GM19467 (cell line): ENCODE measurements around the gene TMEM214.

ENCODE experiments used
- ATAC-seq: cut with Tn5 transposase; IDR thresholded peaks from one replicate; pipeline ENCODE4 v1.9.1; 2021; ENCODE audit warnings: mild to moderate bottlenecking, moderate library complexity; ENCODE audit not compliant: unreplicated experiment

TMEM214 gene

DNA sequence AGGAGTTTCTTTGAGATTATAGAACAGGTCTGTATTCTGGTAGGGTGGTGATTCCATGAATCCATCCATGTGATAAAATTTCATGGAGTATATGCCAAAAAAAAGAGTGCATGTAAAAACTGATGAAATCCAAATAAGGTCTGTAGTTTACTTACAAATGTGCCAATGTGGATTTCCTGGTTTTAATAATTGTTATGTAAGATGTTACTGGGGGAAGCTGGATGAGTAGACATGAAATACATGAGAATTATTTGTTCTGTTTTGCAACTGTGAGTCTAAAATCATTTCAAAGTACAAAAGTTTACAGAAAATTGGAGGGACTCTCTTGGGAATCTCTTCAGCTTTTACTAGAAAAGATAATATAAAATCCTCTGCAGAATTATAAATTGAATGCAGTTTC lies 23.7 kb upstream of the TMEM214 start:
- no peak for ATAC-seq

DNA sequence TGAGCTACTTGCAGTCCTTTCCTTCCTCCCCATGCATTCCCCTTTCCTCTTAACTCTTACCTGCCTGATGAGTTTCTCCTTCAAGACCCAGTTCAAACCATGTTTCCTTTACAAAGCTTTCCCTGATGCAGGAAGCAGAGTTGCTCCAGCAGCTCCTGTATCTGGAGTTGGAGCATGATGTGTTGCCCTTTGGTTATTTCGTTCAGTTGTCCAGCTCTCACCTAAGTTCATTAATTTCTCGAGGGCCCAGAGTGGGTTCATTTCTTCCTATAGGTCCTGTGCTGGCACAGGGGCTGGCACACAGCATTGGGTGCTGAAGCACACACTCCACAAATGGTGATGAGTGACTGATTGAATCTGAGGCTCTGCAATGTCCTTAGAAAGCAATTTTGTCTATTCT lies 23.0 kb upstream of the TMEM214 start:
- no peak for ATAC-seq

DNA sequence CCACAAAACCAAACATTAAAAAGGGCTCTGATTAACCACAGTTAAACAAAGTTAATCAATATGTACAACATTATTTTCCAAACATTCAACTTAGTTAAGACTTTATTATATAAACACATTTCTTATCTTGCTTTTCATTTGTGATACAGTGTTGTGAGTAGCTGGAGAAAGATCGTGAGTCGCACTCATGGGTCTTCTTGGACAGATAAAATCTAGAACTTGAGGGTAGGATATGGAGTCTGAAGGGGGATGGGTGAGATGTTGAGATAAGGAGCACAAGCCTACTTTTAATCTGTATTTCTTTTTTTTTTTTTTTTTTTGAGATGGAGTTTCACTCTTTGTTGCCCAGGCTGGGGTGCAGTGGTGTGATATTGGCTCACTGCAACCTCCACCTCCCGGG lies 22.6 kb upstream of the TMEM214 start:
- ATAC-seq: no peak

DNA sequence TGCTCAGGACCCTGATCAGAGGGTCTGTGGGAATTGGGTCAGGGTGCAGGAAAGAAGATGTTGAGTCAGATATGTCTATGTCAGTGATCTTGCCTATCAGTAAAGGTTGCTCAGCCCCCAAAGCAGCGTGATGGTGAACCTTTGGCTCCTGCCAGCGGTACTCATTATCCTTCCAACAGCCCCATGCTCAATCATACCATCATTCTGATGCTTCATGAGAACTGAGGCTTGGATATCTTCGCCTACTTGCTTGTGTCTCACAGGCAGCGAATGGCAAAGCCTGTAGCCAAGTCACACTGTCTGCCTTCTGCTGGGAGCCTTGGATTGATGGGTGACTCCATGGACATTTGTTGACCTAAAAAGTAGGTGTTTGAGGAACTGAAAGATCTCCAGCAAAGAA lies 19.0 kb upstream of the TMEM214 start:
- no peak for ATAC-seq

DNA sequence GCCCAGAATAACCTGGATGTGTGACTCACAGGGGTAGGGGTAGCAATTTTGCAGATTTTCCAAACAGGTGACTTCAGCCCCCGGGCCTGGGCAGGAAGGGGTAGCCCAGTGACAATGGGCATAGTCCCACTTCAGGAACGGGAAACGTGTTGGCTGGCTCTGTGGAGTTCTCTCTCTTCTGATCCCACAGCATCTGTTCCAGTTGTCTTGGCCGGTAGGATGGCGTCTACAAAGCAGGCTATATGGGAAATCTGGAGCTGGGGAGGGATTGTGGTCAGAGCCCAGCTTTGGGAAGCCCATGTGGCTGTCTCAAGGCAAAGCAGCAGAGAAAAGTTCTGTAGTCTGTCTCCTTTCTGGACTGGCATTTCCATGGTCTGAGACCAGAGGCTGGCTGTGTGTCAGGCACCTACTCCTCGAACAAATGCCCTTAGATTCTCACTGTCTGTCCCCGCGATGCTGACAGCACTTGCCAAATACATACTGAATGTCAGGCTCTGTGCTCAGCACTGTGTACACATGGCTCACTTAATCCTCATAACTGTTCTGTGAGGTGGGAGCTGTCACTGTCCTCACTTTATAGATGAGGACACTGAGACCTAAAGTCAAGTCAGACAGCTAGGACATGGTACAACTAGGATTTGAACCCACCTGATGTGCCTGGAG lies 17.9 kb upstream of the TMEM214 start:
- no peak for ATAC-seq

DNA sequence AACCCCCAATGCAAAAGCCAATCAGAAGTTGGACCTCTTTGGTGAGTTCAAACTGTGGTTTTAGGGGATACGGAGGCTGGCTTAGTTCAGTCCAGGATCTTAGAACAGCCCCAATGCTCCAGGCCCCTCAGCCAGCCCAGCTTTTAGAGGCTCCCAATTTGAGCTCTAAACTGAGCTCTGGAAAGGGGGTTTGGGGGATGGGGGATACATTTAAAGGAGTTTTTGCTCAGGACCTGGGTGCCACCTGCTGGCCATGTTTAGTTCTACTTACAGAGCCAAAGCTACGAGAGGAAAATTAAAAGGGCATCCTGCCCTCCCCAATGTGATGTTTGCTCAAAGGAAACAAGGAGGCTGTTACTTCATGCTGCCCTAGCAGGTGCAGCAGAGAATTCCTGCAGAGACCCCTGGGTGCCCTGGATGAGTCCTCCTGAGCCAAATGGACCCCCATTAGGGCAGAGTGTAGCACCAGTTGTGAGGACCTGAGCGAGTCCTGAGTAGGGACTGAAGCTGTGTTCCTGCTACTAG lies 15.9 kb upstream of the TMEM214 start:
- no peak for ATAC-seq

DNA sequence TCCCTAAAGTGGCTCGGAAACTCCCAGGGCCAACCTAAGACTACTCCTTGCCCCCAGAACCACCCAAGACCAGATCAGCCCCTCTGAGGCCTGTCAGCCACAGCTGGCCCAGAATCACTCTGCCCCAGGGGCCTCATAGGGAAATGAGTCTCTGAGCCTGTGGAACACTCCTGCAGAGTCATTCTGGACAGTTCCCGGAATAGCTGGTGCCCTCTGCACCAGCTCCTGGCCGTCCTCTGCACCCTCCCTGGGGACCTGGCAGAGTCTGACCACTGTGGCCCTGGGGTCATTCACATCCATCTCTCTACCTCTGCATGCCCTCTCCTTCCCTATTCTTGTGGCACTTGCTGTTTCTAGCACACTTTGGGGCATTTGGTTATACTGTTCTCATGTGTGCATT lies 14.6 kb upstream of the TMEM214 start:
- no peak for ATAC-seq

DNA sequence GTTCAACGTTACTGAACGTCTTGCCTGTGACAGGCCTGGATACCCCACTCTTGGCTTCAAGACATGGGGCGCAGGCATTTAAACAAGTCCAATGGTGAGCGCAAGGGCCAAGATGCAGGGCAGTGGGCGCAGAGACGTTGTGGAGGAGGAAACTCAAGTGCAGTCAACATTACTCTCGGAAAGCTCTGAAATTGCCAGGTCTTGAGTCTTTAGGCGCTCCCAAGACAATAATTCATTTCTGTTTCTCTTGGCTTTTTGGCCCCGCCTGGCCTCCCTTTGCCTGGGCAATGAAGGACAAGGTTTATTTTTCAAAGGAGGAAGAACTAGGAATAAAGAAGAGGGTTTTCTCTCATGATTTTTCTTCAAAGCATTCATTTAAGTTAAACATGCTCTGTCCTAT lies 13.3 kb upstream of the TMEM214 start:
- ATAC-seq: no peak

DNA sequence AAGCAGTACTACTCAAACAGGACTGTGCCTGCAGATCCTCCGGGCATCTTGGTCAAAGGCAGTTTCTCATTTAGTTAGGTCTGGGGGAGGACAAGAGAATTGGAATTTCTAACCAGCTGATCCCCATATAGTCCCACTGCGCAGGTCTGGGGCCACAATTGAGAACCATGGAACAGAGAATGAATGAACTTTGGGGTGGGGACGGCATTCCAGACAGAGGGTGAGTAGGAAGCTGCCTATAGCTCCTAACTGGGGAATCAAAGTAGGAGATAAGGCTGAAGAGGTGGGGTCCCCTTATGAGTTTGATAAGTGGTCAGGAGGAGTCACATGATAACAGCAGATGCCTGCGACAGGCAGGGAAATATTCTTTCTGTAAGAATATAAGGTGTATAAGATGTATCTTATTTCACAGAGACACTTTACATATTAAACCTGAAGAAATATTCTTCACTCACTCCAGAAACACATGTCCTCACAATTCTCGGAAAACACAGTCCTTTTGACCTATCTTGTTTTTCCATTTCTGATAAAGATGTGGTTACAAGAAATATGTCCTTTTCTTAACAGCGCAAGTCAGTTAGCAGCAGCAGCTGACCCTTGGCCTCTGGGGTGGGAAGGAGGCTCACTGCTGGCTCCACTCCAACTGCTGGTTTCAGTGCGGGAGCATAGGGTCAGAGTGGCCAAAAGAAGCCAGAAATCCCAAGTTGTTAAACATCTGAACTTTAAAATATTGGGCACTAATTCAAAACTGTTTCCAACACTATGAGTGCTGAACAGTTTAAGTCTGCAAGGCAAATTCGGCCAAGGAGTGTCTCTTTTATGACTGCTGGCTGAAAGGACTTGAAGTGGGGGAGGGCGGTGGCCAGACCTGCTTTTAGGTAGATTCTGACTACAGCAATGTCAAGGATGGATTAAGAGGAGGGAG lies 12.6 kb upstream of the TMEM214 start:
- no peak for ATAC-seq

DNA sequence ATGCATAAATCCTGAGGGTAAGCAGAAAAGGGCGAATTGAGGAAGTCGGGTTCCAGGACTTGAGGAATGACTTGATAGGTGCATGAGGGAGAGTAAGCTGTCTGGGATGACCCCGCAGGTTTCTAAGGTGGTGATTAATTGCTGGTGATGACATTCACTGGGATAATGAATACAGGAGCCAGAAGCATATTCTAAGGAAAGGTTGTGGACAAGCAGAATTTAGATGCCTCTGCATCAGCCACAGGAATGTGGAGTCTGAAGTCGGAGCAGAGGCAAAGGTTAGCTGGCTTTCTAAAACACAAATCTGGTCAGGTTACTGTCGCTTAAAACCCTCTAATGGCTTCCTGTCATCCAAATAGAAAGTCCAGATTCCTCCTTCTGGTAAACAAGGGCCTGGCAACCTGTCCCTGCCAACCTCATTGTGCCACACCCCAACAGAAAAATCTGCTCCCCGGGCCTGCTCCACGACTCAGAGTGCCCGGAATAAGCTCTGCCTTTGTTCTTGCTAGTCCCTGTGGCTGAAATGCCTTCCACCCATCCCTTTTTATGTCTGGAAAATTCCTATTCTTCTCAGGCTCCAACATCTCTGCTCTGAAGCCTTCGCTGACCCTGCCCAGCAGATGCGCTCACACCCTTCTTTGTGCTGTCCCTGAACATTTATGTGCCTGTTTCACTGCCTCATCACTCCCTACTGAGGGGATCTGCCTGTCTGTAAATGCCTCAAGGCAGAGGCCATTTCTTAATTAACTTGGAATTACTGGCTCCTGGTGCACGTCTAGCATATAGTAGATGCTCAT lies 11.3 kb upstream of the TMEM214 start:
- ATAC-seq: no peak

DNA sequence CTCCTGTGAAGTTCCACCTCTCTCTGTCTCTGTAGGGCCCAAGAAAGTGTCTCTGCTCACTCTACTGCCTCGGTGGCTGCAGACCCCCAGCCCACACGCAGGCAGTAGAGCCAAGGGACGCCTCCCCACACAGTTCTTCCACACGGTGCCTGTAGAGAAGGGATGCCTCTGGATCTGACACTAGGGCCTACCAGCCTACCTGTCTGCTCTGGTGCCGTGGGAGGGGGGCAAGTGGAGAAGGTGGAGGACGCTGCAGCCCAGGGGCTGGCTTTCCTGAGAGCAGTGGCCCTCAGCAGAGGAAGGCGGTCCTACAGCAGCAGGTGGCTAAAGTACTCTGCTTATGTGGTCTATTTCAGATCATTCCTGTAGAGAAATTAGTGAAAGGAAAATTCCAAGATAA lies 9.0 kb upstream of the TMEM214 start:
- ATAC-seq: no peak

DNA sequence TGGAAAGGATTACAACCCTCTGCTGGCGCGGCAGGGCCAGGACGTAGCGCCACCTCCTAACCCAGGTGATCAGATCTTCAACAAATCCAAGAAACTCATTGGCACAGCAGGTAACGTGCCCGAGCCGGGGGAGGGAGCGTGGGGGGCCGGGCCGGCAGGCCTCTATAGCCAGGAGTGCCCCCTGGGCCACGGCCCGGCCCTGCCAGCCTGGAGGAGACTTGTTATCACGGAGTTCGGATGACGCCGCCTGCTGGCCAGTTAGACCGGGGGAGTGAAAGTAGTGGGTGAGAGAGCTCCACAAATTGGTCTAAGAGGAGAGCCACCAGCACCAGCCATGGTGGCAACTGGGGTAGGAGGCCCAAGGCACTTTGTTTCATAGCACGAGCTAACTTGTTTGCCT lies 8.6 kb upstream of the TMEM214 start:
- no peak for ATAC-seq

DNA sequence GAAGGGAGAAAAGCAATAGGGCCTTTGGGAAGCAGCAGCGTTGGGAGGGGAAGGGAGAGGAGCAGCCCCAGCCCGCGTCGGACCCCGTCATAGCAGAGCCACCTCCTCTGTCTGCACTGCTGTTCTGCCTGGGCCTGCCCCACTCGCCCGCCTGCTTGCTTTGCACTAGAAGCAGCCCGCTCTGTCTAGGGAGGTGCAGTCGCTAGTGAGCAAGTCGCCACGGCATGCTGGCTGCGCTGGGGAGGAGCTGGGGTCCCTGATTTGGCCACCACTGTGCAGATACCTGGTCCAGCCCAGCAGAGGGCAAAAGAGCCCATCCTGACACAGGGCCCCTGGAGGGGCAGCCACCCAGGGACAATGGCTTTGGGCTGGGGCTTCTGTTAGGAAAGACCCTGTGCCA lies 8.0 kb upstream of the TMEM214 start:
- ATAC-seq: no peak

DNA sequence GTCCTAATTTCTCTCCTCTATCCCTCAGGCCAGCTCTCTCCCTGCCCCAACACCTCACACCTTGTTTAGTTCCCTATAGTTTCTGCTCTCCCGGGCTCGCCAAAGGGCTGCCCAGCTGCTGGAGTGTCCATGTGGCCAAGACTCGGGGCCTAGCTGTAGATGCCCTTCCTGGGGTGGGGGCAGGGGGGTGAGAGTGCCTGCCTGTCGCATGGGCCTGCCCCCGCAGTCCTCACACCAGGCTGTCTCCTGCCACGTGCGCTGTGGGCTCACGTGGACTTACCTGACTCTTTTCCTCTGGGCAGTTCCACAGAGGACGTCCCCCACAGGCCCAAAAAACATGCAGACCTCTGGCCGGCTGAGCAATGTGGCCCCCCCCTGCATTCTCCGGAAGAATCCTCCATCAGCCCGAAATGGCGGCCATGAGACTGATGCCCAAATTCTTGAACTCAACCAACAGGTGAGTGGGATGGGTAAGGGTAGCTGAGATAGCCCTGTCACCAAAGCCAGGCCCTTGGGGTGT lies 7.4 kb upstream of the TMEM214 start:
- no peak for ATAC-seq

DNA sequence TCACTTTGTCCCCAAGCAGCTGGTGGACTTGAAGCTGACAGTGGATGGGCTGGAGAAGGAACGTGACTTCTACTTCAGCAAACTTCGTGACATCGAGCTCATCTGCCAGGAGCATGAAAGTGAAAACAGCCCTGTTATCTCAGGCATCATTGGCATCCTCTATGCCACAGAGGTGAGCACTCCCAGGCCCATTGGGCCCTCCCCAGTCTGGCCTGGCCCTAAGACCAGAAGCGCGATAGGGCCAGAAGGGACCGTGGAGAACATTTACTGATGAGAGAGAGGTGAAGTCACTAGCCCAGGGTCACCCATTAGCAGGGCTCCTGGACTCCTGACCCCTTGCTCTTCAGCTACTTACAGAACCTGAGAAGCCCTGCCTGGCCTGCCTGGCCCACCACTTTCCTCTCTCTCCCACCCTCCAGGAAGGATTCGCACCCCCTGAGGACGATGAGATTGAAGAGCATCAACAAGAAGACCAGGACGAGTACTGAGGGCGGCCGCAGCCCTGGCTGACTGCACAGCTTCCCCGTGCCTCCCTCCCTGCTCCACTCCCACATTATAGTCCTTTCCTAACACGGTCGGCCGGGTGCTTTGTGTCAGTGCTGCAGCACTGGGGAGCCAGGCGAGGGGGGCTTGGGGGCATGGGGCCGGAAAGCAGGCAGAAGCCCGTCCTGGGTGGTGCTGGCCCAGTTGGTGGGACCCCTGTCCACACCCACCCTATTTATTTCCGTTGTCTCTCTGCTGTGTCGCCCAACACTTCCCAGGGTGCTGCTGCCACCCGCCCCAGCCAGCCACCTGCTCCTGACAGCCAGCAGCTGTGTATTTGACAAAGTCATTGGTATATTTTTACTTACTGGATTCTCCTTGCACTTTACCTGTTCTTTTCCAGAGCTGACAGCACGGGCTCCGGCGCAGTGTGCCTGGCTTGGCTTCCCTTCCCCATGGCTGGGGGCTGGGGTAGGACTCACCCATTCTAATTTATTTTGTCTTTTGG lies 6.6 kb upstream of the TMEM214 start:
- no peak for ATAC-seq

DNA sequence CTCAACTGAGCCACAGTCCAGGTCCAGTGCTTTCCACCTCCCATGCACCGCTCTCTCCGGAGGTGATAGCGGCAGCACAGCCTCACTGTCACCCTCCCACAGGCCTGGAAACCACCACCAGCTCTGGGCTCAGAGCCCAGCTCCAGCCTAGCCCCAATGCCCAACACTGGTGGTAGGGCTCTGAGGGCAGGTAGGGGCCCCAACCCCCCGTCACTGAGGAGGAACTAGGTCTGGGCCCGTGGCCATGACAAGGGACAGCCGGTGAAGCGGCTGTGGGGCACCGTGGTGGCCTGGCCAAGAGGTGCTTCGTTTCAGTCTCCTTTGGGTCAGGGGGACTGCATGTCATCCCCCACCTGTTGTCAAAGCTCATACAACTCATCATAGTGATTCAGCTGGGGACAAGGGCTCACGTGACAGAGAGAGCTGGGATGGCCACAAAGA lies 5.5 kb upstream of the TMEM214 start:
- ATAC-seq: no peak

DNA sequence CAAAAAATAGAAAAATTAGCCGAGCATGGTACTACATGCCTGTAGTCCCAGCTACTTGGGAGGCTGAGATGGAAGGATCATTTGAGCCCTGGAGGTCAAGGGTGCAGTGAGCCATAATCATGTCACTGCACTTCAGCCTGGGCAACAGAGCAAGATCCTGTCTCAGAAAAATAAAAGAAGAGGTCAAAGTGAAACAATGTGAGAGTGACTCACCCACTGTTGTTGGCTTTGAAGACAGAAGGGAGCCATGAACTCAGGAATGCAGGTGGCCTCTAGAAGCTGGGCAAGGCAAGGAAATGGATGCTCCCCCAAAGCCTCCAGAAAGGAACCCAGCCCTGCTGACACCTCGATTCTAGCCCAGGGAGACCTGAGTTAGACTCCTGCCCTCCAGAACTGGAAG lies 3.7 kb upstream of the TMEM214 start:
- no peak for ATAC-seq

DNA sequence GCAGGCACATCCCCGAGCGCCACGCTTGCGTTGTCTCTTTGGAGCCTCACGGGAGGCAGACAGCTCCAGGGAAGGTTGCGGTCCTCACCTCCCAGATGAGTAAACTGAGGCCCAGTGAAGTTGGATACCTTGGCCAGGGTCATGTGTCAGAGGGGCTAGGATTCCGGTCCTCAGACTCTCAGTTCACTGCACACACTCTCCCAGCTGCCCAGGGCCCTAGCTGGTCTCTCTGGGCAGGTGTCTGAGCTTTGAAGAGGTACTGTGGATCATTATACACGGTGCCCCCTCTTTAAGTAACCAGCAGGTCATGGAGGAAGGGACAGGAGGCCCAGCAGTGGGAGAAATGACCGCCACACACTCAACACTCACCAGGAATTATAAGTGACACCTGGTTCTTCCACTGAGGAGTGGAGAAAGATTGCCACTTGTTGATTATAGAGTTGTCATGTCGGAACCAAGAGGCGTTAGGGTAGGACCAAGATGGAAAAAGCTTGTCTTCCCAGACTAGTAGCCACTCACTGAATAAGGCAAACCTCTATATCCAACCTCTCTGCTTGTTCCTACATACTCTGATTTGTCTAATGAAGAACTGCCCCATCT lies 588 bp downstream of the TMEM214 start:
- no peak for ATAC-seq

DNA sequence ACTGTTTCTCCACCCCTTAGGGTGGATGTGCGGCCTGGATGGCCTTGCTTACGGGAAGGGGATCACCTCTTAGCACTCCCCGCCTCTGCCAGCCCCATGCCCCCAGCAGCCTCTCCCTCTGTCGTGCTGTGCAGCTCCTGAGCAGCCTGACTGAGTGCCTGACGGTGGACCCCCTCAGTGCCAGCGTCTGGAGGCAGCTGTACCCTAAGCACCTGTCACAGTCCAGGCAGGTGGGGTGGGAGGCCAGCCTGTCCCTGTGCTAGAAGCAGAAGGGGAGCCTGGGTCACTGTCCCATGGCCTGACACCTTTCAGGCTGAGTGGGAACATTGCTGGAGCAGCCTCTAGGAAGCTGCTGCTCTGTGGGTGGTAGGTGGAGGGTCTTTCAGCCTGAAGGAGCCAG lies 5.2 kb downstream of the TMEM214 start:
- ATAC-seq: no peak
